ENCODE results near the gene KLHDC4. TPM values are rescaled to one million over a fixed set of nuclear protein-coding genes. Genes with fewer than 3 reads are reported as not detected.
A peak's percentile ranks its signal among the peaks of the same experiment; 100 is the strongest.

KLHDC4 gene
- total RNA-seq, 1 donor from 2014 or later, result 87.0 TPM

GRCh38 chr16:87700406-87701077 is 65.2 kb downstream of the KLHDC4 start:
- no peak for ATAC-seq (ENCODE audit: low read depth)

GRCh38 chr16:87698676-87699199 is 67.0 kb downstream of the KLHDC4 start:
- Mint-ChIP-seq H3K27ac (no peak overlapping the region), H3K9me3 (no peaks in the 10 kb centered on the region), H3K27me3 (no peaks in the 10 kb centered on the region), H3K36me3 (ENCODE audit: low read depth) (peaks cover 24% of the 10 kb centered on the region), H3K4me3 (peak overlapping the region; percentile 38), H3K4me1 (peaks cover 55% of the 10 kb centered on the region)
- DNase-seq (peak; percentile 34), ATAC-seq (ENCODE audit: low read depth) (peak; percentile 11)
- ChIA-PET POLR2A (interaction anchor here (1.0 to 1.5 kb wide), 3 partner anchors 26 to 67 kb away, joined by 4 to 7 read pairs (median 4); partner anchors contain the start of gene KLHDC4), CTCF (interaction anchor here (2.2 kb wide), 1 partner anchor 62 kb away, joined by 10 read pairs; no protein-coding TSS in a partner anchor)
- intact Hi-C loops (cut with micrococcal nuclease), result no loop called here
- no peak for TF ChIP-seq CTCF (IDR thresholded peaks at IDR 0.05)

More at GRCh38 chr16:87700406-87701077, 65.2 kb downstream of the KLHDC4 start:
- Mint-ChIP-seq H3K27me3 (no peaks in the 10 kb centered on the region), H3K36me3 (ENCODE audit: low read depth) (peaks cover 20% of the 10 kb centered on the region), H3K9me3 (no peaks in the 10 kb centered on the region), H3K4me1 (peaks cover 58% of the 10 kb centered on the region), H3K27ac (peak overlapping the region; percentile 82), H3K4me3 (no peak overlapping the region)
- intact Hi-C loops (cut with micrococcal nuclease), result loop anchor here (2.0 to 10.0 kb wide), 5 partner anchors 24 to 1138 kb away; partner anchors contain the start of genes KLHDC4, SLC7A5 and ZCCHC14
- POLR2A ChIA-PET, result interaction anchor here (0.6 to 2.5 kb wide), 9 partner anchors 10 to 764 kb away, joined by 3 to 12 read pairs (median 5); partner anchors contain the start of gene KLHDC4
- TF ChIP-seq CTCF (IDR thresholded peaks at IDR 0.05), result no peak
- CTCF ChIA-PET, result interaction anchor here (1.6 to 2.4 kb wide), 3 partner anchors 64 to 68 kb away, joined by 5 to 10 read pairs (median 6); no protein-coding TSS in a partner anchor
- DNase-seq, result no peak

DNA sequence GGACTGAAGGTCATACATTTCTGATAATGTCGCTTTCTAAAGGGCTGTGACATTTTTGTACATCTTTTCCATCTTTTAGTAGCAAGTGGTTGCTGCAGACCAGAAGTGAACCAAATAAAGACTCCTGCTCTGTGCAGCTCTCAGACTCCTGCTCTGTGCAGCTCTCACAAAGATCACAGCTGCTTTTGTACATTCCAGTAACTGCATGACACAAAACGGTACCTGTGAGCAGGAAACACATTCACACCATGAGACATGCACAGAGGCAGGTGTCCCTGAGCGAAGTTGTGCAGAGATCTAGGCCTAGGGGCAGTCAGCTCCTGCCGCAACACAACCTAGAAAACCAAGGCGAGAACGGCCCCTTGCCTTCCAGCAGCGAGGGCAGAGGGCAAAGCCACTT is 67.5 kb downstream of the KLHDC4 start:
- no peak for TF ChIP-seq CTCF (IDR thresholded peaks at IDR 0.05)
- Mint-ChIP-seq H3K27ac (peak overlapping the region; percentile 56), H3K27me3 (no peaks in the 10 kb centered on the region), H3K4me3 (no peak overlapping the region), H3K36me3 (ENCODE audit: low read depth) (peaks cover 22% of the 10 kb centered on the region), H3K9me3 (no peaks in the 10 kb centered on the region), H3K4me1 (peaks cover 50% of the 10 kb centered on the region)
- ATAC-seq (ENCODE audit: low read depth) (peak; percentile 3), DNase-seq (no peak)
- ChIA-PET POLR2A (interaction anchor here (1.0 to 1.5 kb wide), 2 partner anchors 62 to 67 kb away, joined by 4 to 7 read pairs; partner anchors contain the start of gene KLHDC4), CTCF (interaction anchor here (0.7 to 2.2 kb wide), 2 partner anchors 62 to 865 kb away, joined by 3 to 10 read pairs; no protein-coding TSS in a partner anchor)
- intact Hi-C loops (cut with micrococcal nuclease), result no loop called here

DNA sequence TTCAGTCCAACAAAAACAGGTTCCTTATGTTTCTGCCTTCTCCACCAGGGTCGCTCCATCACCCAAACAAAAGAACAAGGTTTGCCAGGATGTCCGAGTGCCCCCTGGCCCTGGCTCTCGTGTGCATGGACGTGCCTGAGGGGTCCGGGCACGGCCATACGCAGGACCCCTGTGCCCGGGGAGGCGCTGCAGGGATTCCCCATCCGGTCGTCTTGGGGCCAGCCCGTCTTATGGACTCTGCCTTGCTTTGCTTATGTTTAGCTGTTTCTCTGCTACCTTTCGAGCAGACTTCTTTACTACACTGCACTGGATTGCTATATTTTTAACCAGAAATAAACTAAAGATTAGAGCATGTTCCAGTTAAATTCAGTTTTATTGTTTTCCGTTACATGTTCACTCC is 68.0 kb downstream of the KLHDC4 start:
- intact Hi-C loops (cut with micrococcal nuclease), result no loop called here
- DNase-seq (no peak), ATAC-seq (ENCODE audit: low read depth) (no peak)
- no peak for TF ChIP-seq CTCF (IDR thresholded peaks at IDR 0.05)
- Mint-ChIP-seq H3K9me3 (no peaks in the 10 kb centered on the region), H3K4me1 (peaks cover 45% of the 10 kb centered on the region), H3K36me3 (ENCODE audit: low read depth) (peaks cover 22% of the 10 kb centered on the region), H3K4me3 (no peak overlapping the region), H3K27ac (no peak overlapping the region), H3K27me3 (no peaks in the 10 kb centered on the region)
- ChIA-PET POLR2A (interaction anchor here (1.5 kb wide), 1 partner anchor 62 kb away, joined by 7 read pairs; no protein-coding TSS in a partner anchor), CTCF (interaction anchor here (0.7 kb wide), 1 partner anchor 865 kb away, joined by 3 read pairs; no protein-coding TSS in a partner anchor)

- Mint-ChIP-seq H3K27me3 (no peaks in the 10 kb centered on the region), H3K9me3 (no peaks in the 10 kb centered on the region), H3K4me1 (peaks cover 40% of the 10 kb centered on the region), H3K36me3 (ENCODE audit: low read depth) (peaks cover 19% of the 10 kb centered on the region), H3K4me3 (no peak overlapping the region), H3K27ac (no peak overlapping the region)
- ATAC-seq (ENCODE audit: low read depth) (no peak), DNase-seq (no peak)
- TF ChIP-seq CTCF (IDR thresholded peaks at IDR 0.05), result no peak
- ChIA-PET POLR2A (no interaction called here), CTCF (no interaction called here)
- intact Hi-C loops (cut with micrococcal nuclease), result no loop called here
These were observed 68.5 kb downstream of the KLHDC4 start for GRCh38 chr16:87697256-87697655.

Measured in activated B cell treated with CpG ODN at 0.5 μM for 24 hours (primary cell).